Measurements from ENCODE around the gene FUNDC2. TPM values are rescaled to one million over a fixed set of nuclear protein-coding genes. Genes with fewer than 3 reads are reported as not detected.

Gene FUNDC2
- total RNA-seq, 1 donor from 2014 or later = 83.9 TPM

- no peaks in the 10 kb centered on the region for H3K36me3 Mint-ChIP-seq (ENCODE audit: unreplicated experiment)
- H3K4me3 Mint-ChIP-seq (ENCODE audit: unreplicated experiment) = no peak overlapping the region
- no peak overlapping the region for H3K27ac Mint-ChIP-seq (ENCODE audit: unreplicated experiment)
- DNase-seq = no peak
- no peak for TF ChIP-seq CTCF (IDR thresholded peaks at IDR 0.05; ENCODE audit: partially characterized antibody, unreplicated experiment)
- no peaks in the 10 kb centered on the region for H3K4me1 Mint-ChIP-seq (ENCODE audit: low read depth, unreplicated experiment)
- no peaks in the 10 kb centered on the region for H3K27me3 Mint-ChIP-seq (ENCODE audit: unreplicated experiment)
- H3K9me3 Mint-ChIP-seq (ENCODE audit: unreplicated experiment) = no peaks in the 10 kb centered on the region
These were observed 39.6 kb upstream of the FUNDC2 start for GRCh38 chrX:154986826-154987575.

- TF ChIP-seq CTCF (IDR thresholded peaks at IDR 0.05; ENCODE audit: partially characterized antibody, unreplicated experiment) = no peak
- Mint-ChIP-seq H3K4me1 (ENCODE audit: low read depth, unreplicated experiment) (no peaks in the 10 kb centered on the region), H3K36me3 (ENCODE audit: unreplicated experiment) (no peaks in the 10 kb centered on the region), H3K4me3 (ENCODE audit: unreplicated experiment) (no peak overlapping the region), H3K9me3 (ENCODE audit: unreplicated experiment) (no peaks in the 10 kb centered on the region), H3K27ac (ENCODE audit: unreplicated experiment) (no peak overlapping the region), H3K27me3 (ENCODE audit: unreplicated experiment) (no peaks in the 10 kb centered on the region)
- no peak for DNase-seq
These were observed 38.7 kb upstream of the FUNDC2 start for GRCh38 chrX:154987940-154988339.

- H3K36me3 Mint-ChIP-seq (ENCODE audit: unreplicated experiment) = no peaks in the 10 kb centered on the region
- H3K27ac Mint-ChIP-seq (ENCODE audit: unreplicated experiment) = no peak overlapping the region
These were observed 37.9 kb upstream of the FUNDC2 start for GRCh38 chrX:154988719-154989118.

GRCh38 chrX:154990496-154990895, 36.1 kb upstream of the FUNDC2 start:
- no peaks in the 10 kb centered on the region for H3K36me3 Mint-ChIP-seq (ENCODE audit: unreplicated experiment)
- no peak overlapping the region for H3K27ac Mint-ChIP-seq (ENCODE audit: unreplicated experiment)
- no peak for TF ChIP-seq CTCF (IDR thresholded peaks at IDR 0.05; ENCODE audit: partially characterized antibody, unreplicated experiment)
- DNase-seq = no peak
- no peak overlapping the region for H3K4me3 Mint-ChIP-seq (ENCODE audit: unreplicated experiment)
- no peaks in the 10 kb centered on the region for H3K9me3 Mint-ChIP-seq (ENCODE audit: unreplicated experiment)
- no peaks in the 10 kb centered on the region for H3K4me1 Mint-ChIP-seq (ENCODE audit: low read depth, unreplicated experiment)
- H3K27me3 Mint-ChIP-seq (ENCODE audit: unreplicated experiment) = no peaks in the 10 kb centered on the region

More at GRCh38 chrX:154988719-154989118, 37.9 kb upstream of the FUNDC2 start:
- H3K4me3 Mint-ChIP-seq (ENCODE audit: unreplicated experiment) = no peak overlapping the region
- H3K4me1 Mint-ChIP-seq (ENCODE audit: low read depth, unreplicated experiment) = no peaks in the 10 kb centered on the region
- TF ChIP-seq CTCF (IDR thresholded peaks at IDR 0.05; ENCODE audit: partially characterized antibody, unreplicated experiment) = no peak
- DNase-seq = no peak
- H3K27me3 Mint-ChIP-seq (ENCODE audit: unreplicated experiment) = no peaks in the 10 kb centered on the region
- no peaks in the 10 kb centered on the region for H3K9me3 Mint-ChIP-seq (ENCODE audit: unreplicated experiment)

GRCh38 chrX:154991039-154991438, 35.6 kb upstream of the FUNDC2 start:
- no peaks in the 10 kb centered on the region for H3K9me3 Mint-ChIP-seq (ENCODE audit: unreplicated experiment)
- no peaks in the 10 kb centered on the region for H3K27me3 Mint-ChIP-seq (ENCODE audit: unreplicated experiment)
- no peak for TF ChIP-seq CTCF (IDR thresholded peaks at IDR 0.05; ENCODE audit: partially characterized antibody, unreplicated experiment)
- no peak for DNase-seq
- no peaks in the 10 kb centered on the region for H3K4me1 Mint-ChIP-seq (ENCODE audit: low read depth, unreplicated experiment)
- no peak overlapping the region for H3K27ac Mint-ChIP-seq (ENCODE audit: unreplicated experiment)
- H3K36me3 Mint-ChIP-seq (ENCODE audit: unreplicated experiment) = no peaks in the 10 kb centered on the region
- H3K4me3 Mint-ChIP-seq (ENCODE audit: unreplicated experiment) = no peak overlapping the region
